Nephron progenitor cell (in vitro differentiated cells): ENCODE measurements around the gene TBC1D14.

Source experiments
- DNase-seq: peaks from one replicate; pipeline ENCODE4 v3.0.0; 2021
- H3K27ac Mint-ChIP-seq: 2 replicates; pipeline ENCODE4 v1.8.0; 2021; ENCODE audit warnings: mild to moderate bottlenecking, moderate library complexity, mixed read lengths
- H3K27me3 Mint-ChIP-seq: 2 replicates; pipeline ENCODE4 v1.8.0; 2021; ENCODE audit warnings: mild to moderate bottlenecking, low read depth, mixed read lengths; ENCODE audit not compliant: poor library complexity
- H3K36me3 Mint-ChIP-seq: 2 replicates; pipeline ENCODE4 v1.8.0; 2021; ENCODE audit warnings: low read depth, mixed read lengths
- H3K4me1 Mint-ChIP-seq: 2 replicates; pipeline ENCODE4 v1.8.0; 2021; ENCODE audit warnings: mixed read lengths
- H3K4me3 Mint-ChIP-seq: 2 replicates; pipeline ENCODE4 v1.8.0; 2021; ENCODE audit warnings: mild to moderate bottlenecking, moderate library complexity, mixed read lengths
- H3K9me3 Mint-ChIP-seq: 2 replicates; pipeline ENCODE4 v1.8.0; 2021; ENCODE audit warnings: mild to moderate bottlenecking, moderate library complexity, mixed read lengths
- TF ChIP-seq, protein P1 (sequence below): fragments of 200-600 bp; sonication (generic); IDR thresholded peaks from 2 replicates; pipeline ENCODE4 v1.5.0; 2021; ENCODE audit warnings: antibody characterized with exemption

The TBC1D14 gene

DNA sequence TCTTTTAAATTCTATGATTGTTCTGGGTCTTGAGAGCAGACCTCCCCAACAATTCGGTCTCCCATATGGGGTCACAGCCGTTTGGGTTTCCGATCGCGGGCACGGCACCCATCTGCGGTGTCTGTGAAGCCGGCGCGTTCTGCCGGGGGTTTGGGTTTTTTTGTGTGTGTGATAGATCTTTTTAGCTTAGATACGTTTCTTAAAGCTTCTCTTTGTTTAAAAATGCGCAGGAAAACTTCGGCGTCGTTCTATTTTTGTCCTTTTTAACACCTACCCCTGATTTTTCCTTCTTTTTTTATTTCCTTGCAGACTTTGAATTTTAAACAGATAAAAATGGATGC lies 34.2 kb downstream of the TBC1D14 start:
- H3K27ac Mint-ChIP-seq: no peak overlapping the region
- peaks cover 69% of the 10 kb centered on the region for H3K4me1 Mint-ChIP-seq
- peaks cover 5% of the 10 kb centered on the region for H3K27me3 Mint-ChIP-seq
- no peak overlapping the region for H3K4me3 Mint-ChIP-seq
- no peaks in the 10 kb centered on the region for H3K9me3 Mint-ChIP-seq
- TF ChIP-seq, protein P1, sequence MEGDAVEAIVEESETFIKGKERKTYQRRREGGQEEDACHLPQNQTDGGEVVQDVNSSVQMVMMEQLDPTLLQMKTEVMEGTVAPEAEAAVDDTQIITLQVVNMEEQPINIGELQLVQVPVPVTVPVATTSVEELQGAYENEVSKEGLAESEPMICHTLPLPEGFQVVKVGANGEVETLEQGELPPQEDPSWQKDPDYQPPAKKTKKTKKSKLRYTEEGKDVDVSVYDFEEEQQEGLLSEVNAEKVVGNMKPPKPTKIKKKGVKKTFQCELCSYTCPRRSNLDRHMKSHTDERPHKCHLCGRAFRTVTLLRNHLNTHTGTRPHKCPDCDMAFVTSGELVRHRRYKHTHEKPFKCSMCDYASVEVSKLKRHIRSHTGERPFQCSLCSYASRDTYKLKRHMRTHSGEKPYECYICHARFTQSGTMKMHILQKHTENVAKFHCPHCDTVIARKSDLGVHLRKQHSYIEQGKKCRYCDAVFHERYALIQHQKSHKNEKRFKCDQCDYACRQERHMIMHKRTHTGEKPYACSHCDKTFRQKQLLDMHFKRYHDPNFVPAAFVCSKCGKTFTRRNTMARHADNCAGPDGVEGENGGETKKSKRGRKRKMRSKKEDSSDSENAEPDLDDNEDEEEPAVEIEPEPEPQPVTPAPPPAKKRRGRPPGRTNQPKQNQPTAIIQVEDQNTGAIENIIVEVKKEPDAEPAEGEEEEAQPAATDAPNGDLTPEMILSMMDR: no peak
- DNase-seq: no peak
- peaks cover 4% of the 10 kb centered on the region for H3K36me3 Mint-ChIP-seq

DNA sequence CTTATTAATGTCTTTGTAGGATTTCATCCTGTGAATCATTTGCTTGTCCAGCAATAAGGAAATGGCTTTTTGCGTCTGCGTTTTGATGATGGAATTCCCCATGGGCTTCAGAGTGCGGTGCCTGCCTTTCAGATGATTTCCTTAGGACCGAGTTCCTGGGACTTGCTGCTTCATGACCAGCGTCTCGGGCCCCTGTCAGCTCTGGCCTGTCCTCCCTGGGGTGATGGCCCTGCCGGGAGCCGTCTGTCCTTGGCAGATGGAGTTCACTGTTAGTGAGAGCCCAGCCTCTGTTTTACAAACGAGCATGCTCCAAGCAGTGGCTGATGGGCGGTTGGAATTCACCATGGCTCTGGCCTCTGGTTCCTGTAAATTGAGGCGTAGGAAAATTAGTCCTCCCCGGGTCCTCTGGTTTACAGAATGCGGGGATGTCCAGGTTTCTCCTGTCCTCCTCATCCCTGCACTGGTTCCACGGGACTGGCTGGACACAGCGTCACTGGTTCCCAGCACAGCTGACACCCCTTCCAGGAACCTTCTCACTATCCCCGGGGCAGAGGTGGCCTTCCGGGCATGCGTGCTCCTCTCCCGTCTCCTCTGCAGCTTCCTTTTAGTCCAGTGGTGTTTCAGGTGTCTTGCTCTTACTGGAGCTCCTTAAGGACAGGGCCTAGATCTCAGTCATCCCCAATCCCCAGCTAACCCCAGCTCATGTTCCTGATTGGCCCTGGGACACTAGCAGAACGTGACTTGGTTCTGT lies 34.9 kb downstream of the TBC1D14 start:
- Mint-ChIP-seq H3K27me3 (peaks cover 5% of the 10 kb centered on the region), H3K4me1 (peaks cover 63% of the 10 kb centered on the region), H3K4me3 (no peak overlapping the region), H3K9me3 (no peaks in the 10 kb centered on the region), H3K36me3 (peaks cover 4% of the 10 kb centered on the region), H3K27ac (peak overlapping the region; percentile 87)
- TF ChIP-seq, protein P1: no peak
- no peak for DNase-seq

DNA sequence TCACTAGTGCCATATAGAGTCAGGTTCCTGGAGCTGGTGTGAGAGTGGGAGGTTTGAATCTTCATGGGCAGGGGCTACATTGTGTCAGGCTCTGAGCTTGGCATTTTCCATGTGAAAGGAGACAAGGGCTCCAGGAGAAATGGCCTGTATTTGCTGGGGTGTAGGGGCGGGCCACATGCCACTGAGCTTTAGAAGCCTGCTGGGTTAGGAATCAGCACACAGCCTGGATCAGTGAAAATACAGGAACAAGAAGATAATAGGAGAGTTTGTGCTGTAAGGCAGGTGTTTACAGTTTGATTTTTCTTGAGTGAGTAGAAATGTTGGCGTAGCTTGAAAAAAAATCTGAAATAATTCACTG lies 35.4 kb downstream of the TBC1D14 start:
- peak overlapping the region; percentile 87 for H3K27ac Mint-ChIP-seq
- H3K4me1 Mint-ChIP-seq: peaks cover 62% of the 10 kb centered on the region
- H3K36me3 Mint-ChIP-seq: peaks cover 7% of the 10 kb centered on the region
- no peak overlapping the region for H3K4me3 Mint-ChIP-seq
- no peak for DNase-seq
- TF ChIP-seq, protein P1: no peak
- peaks cover 5% of the 10 kb centered on the region for H3K27me3 Mint-ChIP-seq
- H3K9me3 Mint-ChIP-seq: peaks cover 5% of the 10 kb centered on the region

DNA sequence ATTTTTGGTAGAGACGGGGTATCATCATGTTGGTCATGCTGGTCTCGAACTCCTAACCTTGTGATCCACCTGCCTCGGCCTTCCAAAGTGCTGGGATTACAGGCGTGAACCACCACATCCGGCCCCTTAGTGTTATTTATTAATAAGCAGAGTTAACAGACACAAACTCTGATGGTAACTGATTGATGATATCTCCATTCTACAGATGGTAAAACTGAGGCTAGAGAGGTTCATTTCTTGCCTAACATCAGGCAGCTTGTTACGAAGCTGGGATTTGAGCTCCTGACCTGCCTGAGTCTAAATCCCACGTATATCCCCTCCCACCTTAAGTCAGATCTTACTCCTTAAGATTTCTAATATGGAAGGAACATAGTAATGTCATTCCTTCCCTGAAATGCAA lies 36.9 kb downstream of the TBC1D14 start:
- TF ChIP-seq, protein P1: no peak

DNA sequence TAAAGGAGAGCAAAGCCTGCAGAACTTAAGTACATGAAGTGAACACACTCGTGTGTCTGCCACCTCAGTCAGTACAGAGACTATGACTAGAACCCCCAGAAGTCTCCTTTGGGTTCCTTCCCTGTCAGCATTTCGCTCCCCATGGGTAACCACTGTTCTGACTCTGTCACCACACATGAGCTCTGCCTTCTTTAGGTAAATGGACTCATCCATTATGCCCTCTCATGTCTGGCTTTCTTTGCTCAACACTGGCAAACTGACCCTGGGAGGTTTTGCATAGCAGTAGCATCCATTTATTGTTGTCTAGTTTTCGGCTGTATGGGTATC lies 38.5 kb downstream of the TBC1D14 start:
- H3K4me3 Mint-ChIP-seq: no peak overlapping the region
- TF ChIP-seq, protein P1: no peak
- peaks cover 7% of the 10 kb centered on the region for H3K27me3 Mint-ChIP-seq
- peaks cover 11% of the 10 kb centered on the region for H3K36me3 Mint-ChIP-seq
- H3K4me1 Mint-ChIP-seq: peaks cover 45% of the 10 kb centered on the region
- peaks cover 9% of the 10 kb centered on the region for H3K9me3 Mint-ChIP-seq
- no peak for DNase-seq
- H3K27ac Mint-ChIP-seq: peak overlapping the region; percentile 51

More for the DNA sequence above, 36.9 kb downstream of the TBC1D14 start:
- no peak for DNase-seq
- H3K36me3 Mint-ChIP-seq: peaks cover 11% of the 10 kb centered on the region
- H3K4me1 Mint-ChIP-seq: peaks cover 49% of the 10 kb centered on the region
- H3K9me3 Mint-ChIP-seq: peaks cover 9% of the 10 kb centered on the region
- no peak overlapping the region for H3K27ac Mint-ChIP-seq
- H3K27me3 Mint-ChIP-seq: peaks cover 5% of the 10 kb centered on the region
- no peak overlapping the region for H3K4me3 Mint-ChIP-seq

DNA sequence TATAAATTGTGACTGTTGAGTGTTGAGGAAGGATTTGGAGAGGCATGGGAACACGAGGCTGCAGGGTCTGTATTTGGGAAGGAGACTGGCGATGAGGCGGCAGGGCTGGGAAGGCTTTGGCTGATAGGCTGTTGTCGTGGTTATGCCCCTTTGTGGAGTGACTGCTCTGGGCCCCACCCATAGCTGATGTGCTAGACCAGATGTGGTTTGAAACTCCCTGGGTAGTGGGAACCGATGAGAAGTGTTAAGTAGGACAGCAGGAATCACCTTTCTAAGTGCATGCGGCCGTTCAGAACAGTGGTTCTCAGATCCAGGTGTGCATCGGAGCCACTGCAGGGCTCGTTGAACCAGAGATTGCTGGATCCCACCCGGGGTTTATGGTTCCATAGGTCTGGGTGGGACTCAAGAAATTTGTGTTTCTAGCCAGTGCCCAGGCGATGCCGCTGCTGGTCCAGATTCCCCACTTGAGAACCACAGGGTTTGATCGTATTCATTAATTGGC lies 42.3 kb downstream of the TBC1D14 start:
- H3K27me3 Mint-ChIP-seq: peaks cover 12% of the 10 kb centered on the region
- no peak overlapping the region for H3K27ac Mint-ChIP-seq
- TF ChIP-seq, protein P1: no peak
- peaks cover 9% of the 10 kb centered on the region for H3K9me3 Mint-ChIP-seq
- peaks cover 53% of the 10 kb centered on the region for H3K4me1 Mint-ChIP-seq
- H3K4me3 Mint-ChIP-seq: no peak overlapping the region
- peaks cover 11% of the 10 kb centered on the region for H3K36me3 Mint-ChIP-seq
- no peak for DNase-seq
